Testis (tissue), 3 donors: ENCODE data around the gene ACTL9. TPM values are rescaled to one million over a fixed set of nuclear protein-coding genes. Genes with fewer than 3 reads are reported as not detected.

Source experiments
- DNase-seq: peaks from one replicate; pipeline ENCODE4 v3.0.0-alpha.2; 2019
- H3K27ac ChIP-seq, 2 donors: fragments of 200-600 bp; sonication (generic); one replicate each; pipeline ENCODE4 v1.5.1; 2019
- H3K27me3 ChIP-seq: fragments of 200-600 bp; sonication (generic); one replicate; pipeline ENCODE4 v1.5.1; 2019
- H3K36me3 ChIP-seq: fragments of 200-600 bp; sonication (generic); one replicate; pipeline ENCODE4 v1.5.1; 2017; ENCODE audit warnings: low read depth; ENCODE audit errors: missing control alignments
- H3K4me1 ChIP-seq: fragments of 200-600 bp; sonication (generic); one replicate; pipeline ENCODE4 v1.5.1; 2019
- H3K4me3 ChIP-seq, 2 donors: fragments of 200-600 bp; sonication (generic); one replicate each; pipeline ENCODE4 v1.5.1; 2017 to 2019
- H3K9me3 ChIP-seq: fragments of 200-600 bp; sonication (generic); one replicate; pipeline ENCODE4 v1.5.1; 2017
- POLR2A ChIP-seq: fragments of 450-650 bp; IDR thresholded peaks from one replicate; pipeline ENCODE4 v1.6.1; 2017; ENCODE audit warnings: antibody characterized with exemption, mild to moderate bottlenecking, moderate library complexity
- WGBS, 2 donors: methylation state at CpG; one replicate each; pipeline ENCODE4 v1.1.5; 2018; 5-methylcytosine and 5-hydroxymethylcytosine counted together
- intact Hi-C: fragments of 100-400 bp; cut with DNase I; formaldehyde crosslinking; loops from one replicate; pipeline ENCODE4 v1.15.1; 2023; ENCODE audit warnings: low total_unique reads
- polyA plus RNA-seq: library from polyadenylated mRNA; stranded (reverse); fragments of 350-450 nt; fragmentation: Illumina TruSeq; extraction: RNeasy Lipid Tissue Mini Kit (QIAGEN cat#74804); gene quantifications from one replicate; pipeline ENCODE4 v1.2.3, GENCODE V29; 2014; ENCODE audit warnings: low read depth, low replicate concordance; ENCODE audit not compliant: insufficient read depth
- total RNA-seq, 2 donors: library from RNA; depleted of rRNA; stranded (reverse); fragments of >200 nt; gene quantifications; one replicate each; pipeline ENCODE4 v1.2.3, GENCODE V29; 2016
- TF ChIP-seq, protein P1 (sequence below), 3 experiments: fragments of 450-650 bp in 2 of 3; fragments of 200-600 bp in 1 of 3; sonication (generic) in 1 of 3; IDR thresholded peaks; one replicate each; pipeline ENCODE4 v1.5.1; 2016 to 2019; ENCODE audit warnings: antibody characterized with exemption in 3 of 3, mild to moderate bottlenecking in 2 of 3, moderate library complexity in 1 of 3

Gene ACTL9
- total and polyA plus RNA-seq, 3 donors from 2014 or later = 54.9 to 126 (median 122) TPM

DNA sequence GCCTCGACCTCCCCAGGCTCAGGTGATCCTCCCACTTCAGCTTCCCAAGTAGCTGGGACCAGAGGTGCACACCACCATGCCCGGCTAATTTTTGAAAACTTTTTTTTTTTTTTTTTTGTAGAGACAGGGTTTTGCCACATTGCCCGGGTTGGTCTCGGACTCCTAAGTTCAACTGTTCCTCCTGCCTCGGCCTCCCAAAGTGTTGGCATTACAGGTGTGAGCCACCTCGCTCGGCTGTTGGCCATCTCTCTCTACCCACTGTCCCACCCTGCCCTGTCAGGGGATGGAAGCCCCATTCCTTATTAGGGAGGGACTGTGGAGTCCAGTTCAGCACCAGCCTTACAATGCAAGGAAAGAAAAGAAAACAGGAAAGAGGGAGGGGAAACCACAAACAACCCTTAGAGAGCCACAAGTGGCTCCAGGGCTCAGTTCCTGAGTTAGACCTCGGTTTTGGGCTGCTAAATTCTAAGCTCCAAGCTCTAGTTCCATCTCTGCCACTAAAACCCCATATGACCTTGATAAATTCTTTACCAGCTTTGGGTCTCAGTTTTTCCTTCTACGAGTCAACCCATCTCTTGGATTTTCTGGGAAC lies 31.7 kb downstream of the ACTL9 start:
- Histone ChIP-seq H3K27ac (no peak overlapping the region), H3K36me3 (no peaks in the 10 kb centered on the region), H3K27me3 (no peaks in the 10 kb centered on the region), H3K4me1 (no peaks in the 10 kb centered on the region), H3K4me3 (no peak overlapping the region), H3K9me3 (no peaks in the 10 kb centered on the region)
- intact Hi-C loops = no loop called here
- no peak for DNase-seq
- TF ChIP-seq, protein P1, sequence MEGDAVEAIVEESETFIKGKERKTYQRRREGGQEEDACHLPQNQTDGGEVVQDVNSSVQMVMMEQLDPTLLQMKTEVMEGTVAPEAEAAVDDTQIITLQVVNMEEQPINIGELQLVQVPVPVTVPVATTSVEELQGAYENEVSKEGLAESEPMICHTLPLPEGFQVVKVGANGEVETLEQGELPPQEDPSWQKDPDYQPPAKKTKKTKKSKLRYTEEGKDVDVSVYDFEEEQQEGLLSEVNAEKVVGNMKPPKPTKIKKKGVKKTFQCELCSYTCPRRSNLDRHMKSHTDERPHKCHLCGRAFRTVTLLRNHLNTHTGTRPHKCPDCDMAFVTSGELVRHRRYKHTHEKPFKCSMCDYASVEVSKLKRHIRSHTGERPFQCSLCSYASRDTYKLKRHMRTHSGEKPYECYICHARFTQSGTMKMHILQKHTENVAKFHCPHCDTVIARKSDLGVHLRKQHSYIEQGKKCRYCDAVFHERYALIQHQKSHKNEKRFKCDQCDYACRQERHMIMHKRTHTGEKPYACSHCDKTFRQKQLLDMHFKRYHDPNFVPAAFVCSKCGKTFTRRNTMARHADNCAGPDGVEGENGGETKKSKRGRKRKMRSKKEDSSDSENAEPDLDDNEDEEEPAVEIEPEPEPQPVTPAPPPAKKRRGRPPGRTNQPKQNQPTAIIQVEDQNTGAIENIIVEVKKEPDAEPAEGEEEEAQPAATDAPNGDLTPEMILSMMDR (IDR thresholded peaks at IDR 0.05) = no peak
- WGBS, 2 donors = 83 to 84% methylated on average over 9 of the region's 9 CpGs

DNA sequence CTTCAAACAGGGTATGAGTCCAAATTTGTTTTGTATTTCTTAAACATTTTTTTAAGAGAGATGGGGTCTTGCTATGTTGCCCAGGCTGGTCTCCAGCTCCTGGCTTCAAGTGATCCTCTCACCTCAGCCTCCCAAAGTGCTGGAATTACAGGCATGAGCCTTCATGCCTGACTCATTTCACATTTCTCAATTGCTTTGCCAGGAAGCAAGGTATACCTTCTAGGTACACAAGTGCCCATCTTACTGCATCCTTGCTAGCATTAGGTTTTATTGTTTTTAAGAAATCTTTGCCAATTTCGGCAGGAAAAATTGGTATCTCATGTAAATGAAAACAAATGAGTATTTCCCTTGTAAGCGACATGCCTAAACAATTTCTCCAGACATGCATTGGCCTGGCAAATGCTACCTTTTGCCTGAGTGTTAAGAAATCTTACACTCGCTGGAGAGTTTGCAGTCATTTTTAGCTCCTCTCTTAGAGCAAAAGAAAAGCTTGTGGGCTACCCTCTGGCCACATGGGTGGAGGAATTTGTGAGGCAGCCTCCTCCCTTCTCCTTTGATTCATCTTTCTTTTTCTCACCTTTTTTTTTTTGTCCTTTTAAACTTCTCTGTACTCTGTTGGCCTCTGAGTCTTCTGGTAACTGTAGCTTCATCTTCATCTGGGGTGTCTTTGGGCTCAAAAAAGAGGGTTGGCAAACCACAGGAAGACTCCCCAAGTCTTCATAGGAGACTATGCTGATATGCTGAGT lies 33.0 kb downstream of the ACTL9 start:
- TF ChIP-seq, protein P1 (IDR thresholded peaks at IDR 0.05) = no peak
- no peak for TF ChIP-seq POLR2A
- no peaks in the 10 kb centered on the region for H3K4me1 ChIP-seq
- H3K27me3 ChIP-seq = no peaks in the 10 kb centered on the region
- 76 to 85% methylated on average over 3 of the region's 3 CpGs for WGBS, 2 donors
- H3K4me3 ChIP-seq = no peak overlapping the region
- no peaks in the 10 kb centered on the region for H3K9me3 ChIP-seq
- intact Hi-C loops = no loop called here
- no peaks in the 10 kb centered on the region for H3K36me3 ChIP-seq
- no peak for DNase-seq
- no peak overlapping the region for H3K27ac ChIP-seq

DNA sequence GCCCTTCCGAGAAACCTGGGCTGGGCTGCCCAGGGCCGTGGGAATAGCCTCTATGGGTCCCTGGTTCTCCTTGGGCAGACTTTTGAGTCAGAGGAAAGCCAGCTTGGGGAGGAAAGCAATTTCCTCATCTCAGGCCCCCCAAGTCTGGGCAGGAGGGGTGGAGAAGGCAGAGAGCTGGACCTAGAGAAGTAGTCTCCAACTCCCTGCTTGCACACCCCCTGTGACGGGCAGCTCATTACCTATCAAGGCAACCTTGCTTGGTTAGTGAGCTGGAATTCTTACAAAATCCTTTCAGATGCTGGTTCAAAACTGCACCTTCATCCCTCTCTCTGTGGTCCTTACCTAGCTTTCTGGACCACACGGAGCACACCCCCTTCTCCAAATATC lies 33.9 kb downstream of the ACTL9 start:
- Histone ChIP-seq H3K4me1 (no peaks in the 10 kb centered on the region), H3K9me3 (no peaks in the 10 kb centered on the region), H3K27me3 (no peaks in the 10 kb centered on the region), H3K36me3 (no peaks in the 10 kb centered on the region), H3K4me3 (no peak overlapping the region), H3K27ac (no peak overlapping the region)
- WGBS, 2 donors = 31 to 68% methylated on average over 2 to 3 of the region's 4 CpGs
- intact Hi-C loops = no loop called here
- no peak for DNase-seq
- TF ChIP-seq, protein P1 (IDR thresholded peaks at IDR 0.05) = no peak
- no peak for TF ChIP-seq POLR2A

DNA sequence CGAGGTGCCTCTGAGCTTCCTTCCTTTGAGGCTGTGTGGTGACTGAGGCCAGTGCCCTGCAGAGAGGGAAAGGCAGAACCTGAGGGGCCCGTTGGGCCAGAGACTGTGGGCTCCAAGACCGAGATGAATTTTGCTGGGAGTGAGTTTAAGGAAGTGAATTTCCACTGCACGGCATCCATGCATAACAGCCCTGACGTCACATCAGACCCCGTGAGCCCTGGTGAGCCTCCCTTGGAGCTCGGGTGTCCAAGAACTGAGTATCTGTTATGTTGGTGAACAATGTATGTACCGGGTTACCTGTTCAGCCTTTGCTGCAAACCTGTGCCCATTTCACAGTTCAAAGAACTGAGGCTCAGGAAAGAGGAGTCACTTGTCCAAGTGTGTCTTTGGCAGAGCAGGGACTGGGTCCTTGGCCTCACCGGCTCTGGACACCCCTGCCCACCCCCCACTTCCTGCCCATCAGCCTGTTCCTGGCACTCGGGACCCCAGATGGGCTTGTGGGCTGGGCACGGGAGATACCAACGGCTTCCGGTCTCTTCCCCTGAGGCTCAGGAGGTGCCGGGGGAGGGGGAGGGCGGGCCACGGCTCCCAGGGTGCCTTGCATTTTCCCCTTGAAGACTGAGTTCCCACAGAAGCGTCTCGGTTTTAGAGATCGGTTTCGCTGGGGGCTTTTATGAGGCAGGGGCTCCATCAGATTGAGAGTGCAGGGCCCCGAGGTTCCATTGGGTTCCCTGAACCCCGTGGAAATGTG lies 34.5 kb downstream of the ACTL9 start:
- intact Hi-C loops = no loop called here
- Histone ChIP-seq H3K27me3 (no peaks in the 10 kb centered on the region), H3K27ac (no peak overlapping the region), H3K36me3 (no peaks in the 10 kb centered on the region), H3K4me1 (no peaks in the 10 kb centered on the region), H3K4me3 (peak overlapping the region; percentile 9 to 13), H3K9me3 (no peaks in the 10 kb centered on the region)
- no peak for DNase-seq
- TF ChIP-seq, protein P1 (IDR thresholded peaks at IDR 0.05) = no peak
- 26 to 27% methylated on average over 16 of the region's 22 CpGs for WGBS, 2 donors
